HepG2 (cell line): Measurements from ENCODE around the gene SYVN1. TPM values are rescaled to one million over a fixed set of nuclear protein-coding genes. Genes with fewer than 3 reads are reported as not detected.

ENCODE experiments used
- AKAP8 ChIP-seq: sonication (generic); formaldehyde crosslinking; IDR thresholded peaks from 2 replicates; pipeline ENCODE4 v1.5.1; 2020; ENCODE audit warnings: mild to moderate bottlenecking, missing genetic modification reagents
- CREB1 ChIP-seq, 2 experiments: fragments of 450-650 bp in 1 of 2; IDR thresholded peaks; 2 replicates each; pipeline ENCODE4 v1.6.1; 2016 to 2017; ENCODE audit warnings: control low read depth in 1 of 2, mild to moderate bottlenecking in 1 of 2, missing compliant biosample characterization in 1 of 2, missing genetic modification characterization in 1 of 2
- DNMT3B ChIP-seq: conservative IDR thresholded peaks from 2 replicates; pipeline ENCODE4 v1.6.1; 2016; ENCODE audit warnings: missing biosample characterization, control low read depth
- EED ChIP-seq: sonication (generic); formaldehyde crosslinking; IDR thresholded peaks from 2 replicates; pipeline ENCODE4 v1.5.0; 2020; ENCODE audit warnings: mild to moderate bottlenecking, missing genetic modification reagents
- HOMEZ ChIP-seq: IDR thresholded peaks from 2 replicates; pipeline ENCODE4 v1.6.1; 2016; ENCODE audit warnings: low read depth
- JARID2 ChIP-seq: sonication (generic); formaldehyde crosslinking; IDR thresholded peaks from 2 replicates; pipeline ENCODE4 v1.8.1; 2023; ENCODE audit warnings: missing genetic modification reagents, inconsistent platforms; ENCODE audit not compliant: insufficient replicate concordance
- KDM4B ChIP-seq: sonication (generic); formaldehyde crosslinking; IDR thresholded peaks from 2 replicates; pipeline ENCODE4 v1.4.0; 2020; ENCODE audit warnings: missing genetic modification reagents
- MTF1 ChIP-seq: sonication (generic); formaldehyde crosslinking; IDR thresholded peaks from 2 replicates; pipeline ENCODE4 v1.5.0; 2020; ENCODE audit warnings: missing genetic modification reagents
- MXI1 ChIP-seq: IDR thresholded peaks from 3 replicates; pipeline ENCODE4 v1.6.1; 2012; ENCODE audit warnings: low read depth, low read length, inconsistent platforms, borderline replicate concordance
- NFYC ChIP-seq: IDR thresholded peaks from 2 replicates; pipeline ENCODE4 v1.6.1; 2016; ENCODE audit warnings: missing genetic modification reagents, missing compliant biosample characterization
- NR0B2 ChIP-seq: sonication (generic); formaldehyde crosslinking; IDR thresholded peaks from 2 replicates; pipeline ENCODE4 v1.4.0; 2020; ENCODE audit warnings: mild to moderate bottlenecking, missing genetic modification reagents
- SIN3B ChIP-seq: fragments of 150-350 bp; IDR thresholded peaks from 2 replicates; pipeline ENCODE4 v1.6.1; 2014; ENCODE audit warnings: low read length
- SOX5 ChIP-seq: IDR thresholded peaks from 2 replicates; pipeline ENCODE4 v1.6.1; 2016; ENCODE audit warnings: borderline replicate concordance
- SSRP1 ChIP-seq: IDR thresholded peaks from 2 replicates; pipeline ENCODE4 v1.6.1; 2016; ENCODE audit warnings: control low read depth
- TBX2 ChIP-seq: sonication (generic); formaldehyde crosslinking; IDR thresholded peaks from 2 replicates; pipeline ENCODE4 v1.5.0; 2020; ENCODE audit warnings: missing genetic modification reagents, mild to moderate bottlenecking, borderline replicate concordance
- TCF7 ChIP-seq: sonication (generic); IDR thresholded peaks from 2 replicates; pipeline ENCODE4 v1.6.1; 2016; ENCODE audit warnings: antibody characterized with exemption, low read depth
- XRCC5 ChIP-seq: fragments of 200-400 bp; formaldehyde crosslinking; optimal IDR thresholded peaks from 2 replicates; pipeline ENCODE3; 2017; ENCODE audit warnings: mild to moderate bottlenecking, low read length
- ZFP90 ChIP-seq: sonication (generic); formaldehyde crosslinking; IDR thresholded peaks from 2 replicates; pipeline ENCODE4 v1.8.0; 2022; ENCODE audit warnings: missing genetic modification reagents, mild to moderate bottlenecking, inconsistent platforms, borderline replicate concordance
- ZNF230 ChIP-seq: sonication (generic); formaldehyde crosslinking; IDR thresholded peaks from 2 replicates; pipeline ENCODE4 v1.4.0; 2020; ENCODE audit warnings: mild to moderate bottlenecking, missing genetic modification reagents
- ZNF292 ChIP-seq: sonication (generic); formaldehyde crosslinking; IDR thresholded peaks from 2 replicates; pipeline ENCODE4 v1.8.1; 2022; ENCODE audit warnings: mild to moderate bottlenecking, low read depth, missing genetic modification reagents, borderline replicate concordance
- ZNF441 ChIP-seq: sonication (generic); formaldehyde crosslinking; IDR thresholded peaks from 2 replicates; pipeline ENCODE4 v1.7.0; 2021; ENCODE audit warnings: missing genetic modification reagents, borderline replicate concordance
- ZNF563 ChIP-seq: sonication (generic); formaldehyde crosslinking; IDR thresholded peaks from 2 replicates; pipeline ENCODE4 v1.8.0; 2022; ENCODE audit warnings: mild to moderate bottlenecking, moderate library complexity, missing genetic modification reagents
- ZNF589 ChIP-seq: sonication (generic); formaldehyde crosslinking; conservative IDR thresholded peaks from 2 replicates; pipeline ENCODE4 v1.8.0; 2022; ENCODE audit warnings: mild to moderate bottlenecking, moderate library complexity, missing genetic modification reagents
- ZNF644 ChIP-seq: IDR thresholded peaks from 2 replicates; pipeline ENCODE4 v1.6.1; 2016; ENCODE audit warnings: low read depth
- ZNF776 ChIP-seq: sonication (generic); formaldehyde crosslinking; IDR thresholded peaks from 2 replicates; pipeline ENCODE4 v1.4.0; 2020; ENCODE audit warnings: mild to moderate bottlenecking, missing genetic modification reagents
- ZNF790 ChIP-seq: sonication (generic); formaldehyde crosslinking; IDR thresholded peaks from 2 replicates; pipeline ENCODE4 v1.8.0; 2022; ENCODE audit warnings: missing genetic modification reagents, mild to moderate bottlenecking, borderline replicate concordance
- polyA plus RNA-seq, 8 experiments: library from polyadenylated mRNA; depleted of rRNA in 3 of 8; stranded (reverse) in 7 of 8; unstranded in 1 of 8; fragments of >200 nt; fragmentation: Illumina TruSeq in 4 of 8; extraction: Trizol in 4 of 8; gene quantifications; 2 replicates each; pipeline versions ENCODE4 v1.2.1 to v1.2.3, GENCODE V29; 2011 to 2016; ENCODE audit warnings: low read depth in 4 of 8, missing spikeins in 1 of 8, mixed read lengths in 1 of 8; ENCODE audit not compliant: insufficient read depth in 1 of 8
- total RNA-seq, 5 experiments: library from RNA; depleted of rRNA; stranded (reverse); fragments of >200 nt; fragmentation: Illumina TruSeq; extraction: Trizol; gene quantifications; 2 replicates each; pipeline ENCODE4 v1.2.3, GENCODE V29; 2016; ENCODE audit warnings: low read depth in 1 of 5
- TF ChIP-seq, protein P1 (sequence below): sonication (generic); formaldehyde crosslinking; IDR thresholded peaks from 2 replicates; pipeline ENCODE4 v1.4.0; 2020; ENCODE audit warnings: mild to moderate bottlenecking, low read depth, missing genetic modification reagents

SYVN1 gene
- total and polyA plus RNA-seq, 2 of the 13 experiments (the other 11 are each of a cell fraction or from before 2014, with no cell fraction given): 10.3 to 22.5 TPM

GRCh38 chr11:65121865-65122696, 12.2 kb downstream of the SYVN1 start, which contains the start of the genes FAU and MRPL49 (continued):
- TF ChIP-seq ZNF292 (CRISPR knock-in tag) (0 out of 2 replicates have a peak, but pooled peaks have one; percentile 16), TCF7 (no peak), KDM4B (0 out of 2 replicates have a peak, but pooled peaks have one; percentile 64), MTF1 (CRISPR knock-in tag) (no peak), ZFP90 (peak; percentile 47), ZNF790 (CRISPR knock-in tag) (no peak), AKAP8 (CRISPR knock-in tag) (no peak), ZNF441 (CRISPR knock-in tag) (no peak; the same call in 1 of the 2 replicates), XRCC5 (peak; percentile 46), NFYC (CRISPR knock-in tag) (peak; percentile 59), ZNF644 (CRISPR knock-in tag) (0 out of 2 replicates have a peak, but pooled peaks have one; percentile 11), DNMT3B (CRISPR knock-in tag) (peak; percentile 93), SOX5 (CRISPR knock-in tag) (peak; percentile 51; the same call in 1 of the 2 replicates), JARID2 (CRISPR knock-in tag) (no peak), CREB1 (IDR thresholded peaks at IDR 0.05) (peak; percentile 98), CREB1 (CRISPR knock-in tag; IDR thresholded peaks at IDR 0.05) (peak; percentile 98), TBX2 (peak; percentile 82), NR0B2 (CRISPR knock-in tag) (peak; percentile 51; the same call in 1 of the 2 replicates), EED (CRISPR knock-in tag) (peak; percentile 83; the same call in 1 of the 2 replicates), ZNF563 (CRISPR knock-in tag) (peak; percentile 52; the same call in 1 of the 2 replicates), MXI1 (peak; percentile 90; the same call in 1 of the 3 replicates), SIN3B (peak; percentile 81), HOMEZ (CRISPR knock-in tag) (no peak), SSRP1 (CRISPR knock-in tag) (peak; percentile 66; the same call in 1 of the 2 replicates), ZNF230 (CRISPR knock-in tag) (peak; percentile 74; the same call in 1 of the 2 replicates), ZNF776 (CRISPR knock-in tag) (0 out of 2 replicates have a peak, but pooled peaks have one; percentile 64), ZNF589 (CRISPR knock-in tag) (peak; percentile 82; the same call in 1 of the 2 replicates)
- TF ChIP-seq, protein P1, sequence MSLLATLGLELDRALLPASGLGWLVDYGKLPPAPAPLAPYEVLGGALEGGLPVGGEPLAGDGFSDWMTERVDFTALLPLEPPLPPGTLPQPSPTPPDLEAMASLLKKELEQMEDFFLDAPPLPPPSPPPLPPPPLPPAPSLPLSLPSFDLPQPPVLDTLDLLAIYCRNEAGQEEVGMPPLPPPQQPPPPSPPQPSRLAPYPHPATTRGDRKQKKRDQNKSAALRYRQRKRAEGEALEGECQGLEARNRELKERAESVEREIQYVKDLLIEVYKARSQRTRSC (CRISPR knock-in tag): peak; percentile 65; the same call in 1 of the 2 replicates
